HG03571 (cell line): ENCODE results near the gene MYO1F.
"Not testable (repeated sequence)": the region's sequence is repeated elsewhere in the genome, so short reads cannot be mapped to it uniquely, and the experiment has no call there.

Source experiments
- ATAC-seq: cut with Tn5 transposase; IDR thresholded peaks from one replicate; pipeline ENCODE4 v1.9.1; 2021; ENCODE audit not compliant: unreplicated experiment

MYO1F gene

GRCh38 chr19:8577247-8577646 lies at the start of gene MYO1F:
TSS of gene MYO1F (minus strand) at chr19:8577442. CDS start at chr19:8577309, 133 bp downstream.
- ATAC-seq = no peak

- no peak for ATAC-seq
Observed at GRCh38 chr19:8626842-8627241, 49.6 kb upstream of the MYO1F start.

- not testable (repeated sequence) for ATAC-seq
Observed at GRCh38 chr19:8622886-8623285, 45.6 kb upstream of the MYO1F start.

- no peak for ATAC-seq
Observed at GRCh38 chr19:8618751-8619150, 41.5 kb upstream of the MYO1F start.

- no peak for ATAC-seq
Observed at GRCh38 chr19:8617984-8618383, 40.7 kb upstream of the MYO1F start.

- ATAC-seq = not testable (repeated sequence)
Observed at GRCh38 chr19:8617325-8617724, 40.1 kb upstream of the MYO1F start.

- ATAC-seq = no peak
Observed at GRCh38 chr19:8616861-8617260, 39.6 kb upstream of the MYO1F start.

- ATAC-seq = no peak
Observed at GRCh38 chr19:8615813-8616596, 38.8 kb upstream of the MYO1F start.

GRCh38 chr19:8615024-8615423 lies 37.8 kb upstream of the MYO1F start:
- ATAC-seq = no peak

GRCh38 chr19:8614455-8614854 lies 37.2 kb upstream of the MYO1F start:
- ATAC-seq = no peak

GRCh38 chr19:8612807-8613171 lies 35.5 kb upstream of the MYO1F start:
- no peak for ATAC-seq

GRCh38 chr19:8611877-8612806 lies 34.9 kb upstream of the MYO1F start:
- no peak for ATAC-seq

GRCh38 chr19:8611391-8611876 lies 34.2 kb upstream of the MYO1F start:
- ATAC-seq = no peak

- ATAC-seq = no peak
Observed at GRCh38 chr19:8610936-8611300, 33.7 kb upstream of the MYO1F start.

GRCh38 chr19:8610041-8610935 lies 33.0 kb upstream of the MYO1F start, which contains the start of gene ADAMTS10:
TSS of gene ADAMTS10 (minus strand) at chr19:8610715. CDS start at chr19:8605710, 5,005 bp downstream.
- ATAC-seq = no peak

- no peak for ATAC-seq
Observed at GRCh38 chr19:8609279-8610040, 32.2 kb upstream of the MYO1F start.

- no peak for ATAC-seq
Observed at GRCh38 chr19:8608941-8609278, 31.7 kb upstream of the MYO1F start.

GRCh38 chr19:8607386-8607785 lies 30.1 kb upstream of the MYO1F start:
- ATAC-seq = no peak

GRCh38 chr19:8605514-8605913 lies 28.3 kb upstream of the MYO1F start:
- ATAC-seq = no peak

GRCh38 chr19:8601796-8602195 lies 24.6 kb upstream of the MYO1F start:
- no peak for ATAC-seq
